ENCODE data around the gene FECH. TPM values are rescaled to one million over a fixed set of nuclear protein-coding genes. Genes with fewer than 3 reads are reported as not detected.

Gene FECH
- total and polyA plus RNA-seq, 10 of the 15 experiments (the other 5 are each of a cell fraction or from before 2014, with no cell fraction given): 9.9 to 50.0 (median 30.1) TPM

DNA sequence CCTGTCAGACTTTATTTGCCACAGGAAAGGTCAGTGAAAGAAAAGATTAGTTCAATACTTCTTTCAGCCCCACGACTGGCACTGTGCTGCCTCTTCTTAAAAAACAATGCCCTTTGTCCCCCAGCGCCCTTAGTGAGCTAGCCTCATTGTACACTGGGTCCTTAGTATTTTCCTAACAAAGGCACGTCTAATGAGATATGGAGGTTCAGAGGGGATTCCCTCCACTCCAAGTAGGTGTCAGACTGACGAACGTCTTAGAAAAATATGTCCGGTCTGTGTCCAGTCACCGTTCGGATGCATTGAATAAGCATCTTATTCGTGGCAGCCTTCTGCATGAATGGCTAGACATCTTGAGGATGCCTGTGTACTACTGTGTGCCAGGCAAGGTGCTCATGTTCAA is 1.1 kb downstream of the FECH start (continued):
- TF ChIP-seq, protein P1, sequence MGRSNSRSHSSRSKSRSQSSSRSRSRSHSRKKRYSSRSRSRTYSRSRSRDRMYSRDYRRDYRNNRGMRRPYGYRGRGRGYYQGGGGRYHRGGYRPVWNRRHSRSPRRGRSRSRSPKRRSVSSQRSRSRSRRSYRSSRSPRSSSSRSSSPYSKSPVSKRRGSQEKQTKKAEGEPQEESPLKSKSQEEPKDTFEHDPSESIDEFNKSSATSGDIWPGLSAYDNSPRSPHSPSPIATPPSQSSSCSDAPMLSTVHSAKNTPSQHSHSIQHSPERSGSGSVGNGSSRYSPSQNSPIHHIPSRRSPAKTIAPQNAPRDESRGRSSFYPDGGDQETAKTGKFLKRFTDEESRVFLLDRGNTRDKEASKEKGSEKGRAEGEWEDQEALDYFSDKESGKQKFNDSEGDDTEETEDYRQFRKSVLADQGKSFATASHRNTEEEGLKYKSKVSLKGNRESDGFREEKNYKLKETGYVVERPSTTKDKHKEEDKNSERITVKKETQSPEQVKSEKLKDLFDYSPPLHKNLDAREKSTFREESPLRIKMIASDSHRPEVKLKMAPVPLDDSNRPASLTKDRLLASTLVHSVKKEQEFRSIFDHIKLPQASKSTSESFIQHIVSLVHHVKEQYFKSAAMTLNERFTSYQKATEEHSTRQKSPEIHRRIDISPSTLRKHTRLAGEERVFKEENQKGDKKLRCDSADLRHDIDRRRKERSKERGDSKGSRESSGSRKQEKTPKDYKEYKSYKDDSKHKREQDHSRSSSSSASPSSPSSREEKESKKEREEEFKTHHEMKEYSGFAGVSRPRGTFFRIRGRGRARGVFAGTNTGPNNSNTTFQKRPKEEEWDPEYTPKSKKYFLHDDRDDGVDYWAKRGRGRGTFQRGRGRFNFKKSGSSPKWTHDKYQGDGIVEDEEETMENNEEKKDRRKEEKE (IDR thresholded peaks at IDR 0.05): no peak
- TF ChIP-seq, protein P2, sequence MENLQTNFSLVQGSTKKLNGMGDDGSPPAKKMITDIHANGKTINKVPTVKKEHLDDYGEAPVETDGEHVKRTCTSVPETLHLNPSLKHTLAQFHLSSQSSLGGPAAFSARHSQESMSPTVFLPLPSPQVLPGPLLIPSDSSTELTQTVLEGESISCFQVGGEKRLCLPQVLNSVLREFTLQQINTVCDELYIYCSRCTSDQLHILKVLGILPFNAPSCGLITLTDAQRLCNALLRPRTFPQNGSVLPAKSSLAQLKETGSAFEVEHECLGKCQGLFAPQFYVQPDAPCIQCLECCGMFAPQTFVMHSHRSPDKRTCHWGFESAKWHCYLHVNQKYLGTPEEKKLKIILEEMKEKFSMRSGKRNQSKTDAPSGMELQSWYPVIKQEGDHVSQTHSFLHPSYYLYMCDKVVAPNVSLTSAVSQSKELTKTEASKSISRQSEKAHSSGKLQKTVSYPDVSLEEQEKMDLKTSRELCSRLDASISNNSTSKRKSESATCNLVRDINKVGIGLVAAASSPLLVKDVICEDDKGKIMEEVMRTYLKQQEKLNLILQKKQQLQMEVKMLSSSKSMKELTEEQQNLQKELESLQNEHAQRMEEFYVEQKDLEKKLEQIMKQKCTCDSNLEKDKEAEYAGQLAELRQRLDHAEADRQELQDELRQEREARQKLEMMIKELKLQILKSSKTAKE (IDR thresholded peaks at IDR 0.05; ENCODE audit: low read depth, poor library complexity, severe bottlenecking): no peak
- TF ChIP-seq POU2F2 (IDR thresholded peaks at IDR 0.05; ENCODE audit: borderline replicate concordance, low read depth, low read length) (no peak), RCOR1 (conservative IDR thresholded peaks at IDR 0.05; ENCODE audit: low read depth, low read length) (no peak)
- TF ChIP-seq, protein P3, sequence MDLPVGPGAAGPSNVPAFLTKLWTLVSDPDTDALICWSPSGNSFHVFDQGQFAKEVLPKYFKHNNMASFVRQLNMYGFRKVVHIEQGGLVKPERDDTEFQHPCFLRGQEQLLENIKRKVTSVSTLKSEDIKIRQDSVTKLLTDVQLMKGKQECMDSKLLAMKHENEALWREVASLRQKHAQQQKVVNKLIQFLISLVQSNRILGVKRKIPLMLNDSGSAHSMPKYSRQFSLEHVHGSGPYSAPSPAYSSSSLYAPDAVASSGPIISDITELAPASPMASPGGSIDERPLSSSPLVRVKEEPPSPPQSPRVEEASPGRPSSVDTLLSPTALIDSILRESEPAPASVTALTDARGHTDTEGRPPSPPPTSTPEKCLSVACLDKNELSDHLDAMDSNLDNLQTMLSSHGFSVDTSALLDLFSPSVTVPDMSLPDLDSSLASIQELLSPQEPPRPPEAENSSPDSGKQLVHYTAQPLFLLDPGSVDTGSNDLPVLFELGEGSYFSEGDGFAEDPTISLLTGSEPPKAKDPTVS (IDR thresholded peaks at IDR 0.05; ENCODE audit: low read depth, low read length): no peak

DNA sequence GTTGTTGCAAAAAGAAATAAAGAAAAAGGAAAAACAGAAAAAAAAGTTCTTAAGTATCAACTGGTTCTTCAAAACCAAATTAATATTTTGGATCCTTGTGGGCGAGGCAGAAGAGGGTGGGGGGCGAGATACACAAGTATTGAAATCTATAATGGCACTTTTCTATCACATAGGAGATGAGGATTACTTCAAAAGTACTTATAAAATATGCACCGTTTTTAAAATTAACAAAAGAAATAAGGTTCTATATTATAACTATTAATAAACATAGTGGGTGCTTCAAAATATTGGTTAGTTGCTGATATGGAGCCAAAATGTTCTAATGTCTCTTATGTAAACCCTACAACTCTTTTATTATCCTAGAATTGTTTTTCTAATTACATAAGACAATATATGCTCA is 2.1 kb downstream of the FECH start:
- no TSS peak for BruUV-seq (replicated peaks)
- Histone ChIP-seq H3K79me2 (ENCODE audit: control insufficient read depth, insufficient read depth, low read length) (no peaks in the 10 kb centered on the region; the same call in 1 of the 2 replicates), H3K9ac (ENCODE audit: control insufficient read depth, insufficient read depth, low read length) (no peak overlapping the region)

More for the DNA sequence above, 2.1 kb downstream of the FECH start:
- no peak overlapping the region for H2AFZ ChIP-seq (ENCODE audit: control insufficient read depth, low read depth, low read length)
- peaks cover 28% of the 10 kb centered on the region for H3K4me1 ChIP-seq (ENCODE audit: control insufficient read depth, insufficient read depth, low read length)
- H3K27ac ChIP-seq (ENCODE audit: control insufficient read depth, insufficient read depth): no peak overlapping the region
- CTCF ChIA-PET: no interaction called here
- POLR2A ChIA-PET: no interaction called here
- SMC1A ChIA-PET (ENCODE audit: uncharacterized antibody, unreplicated experiment): no interaction called here
- in situ Hi-C loops (cut with MboI) (no loop called here), intact Hi-C loops (cut with micrococcal nuclease; ENCODE audit: unreplicated experiment) (no loop called here)
- RAD21 ChIA-PET (ENCODE audit: unreplicated experiment): interaction anchor here (1.0 kb wide), 1 partner anchor 38 kb away, joined by 3 read pairs; no protein-coding TSS in a partner anchor
- no peak overlapping the region for H3K4me2 ChIP-seq (ENCODE audit: control insufficient read depth, insufficient read depth)
- ATAC-seq: no peak
- H4K20me1 ChIP-seq (ENCODE audit: control insufficient read depth, insufficient read depth): no peaks in the 10 kb centered on the region
- no peak overlapping the region for H3K4me3 ChIP-seq
- TF ChIP-seq, protein P4, sequence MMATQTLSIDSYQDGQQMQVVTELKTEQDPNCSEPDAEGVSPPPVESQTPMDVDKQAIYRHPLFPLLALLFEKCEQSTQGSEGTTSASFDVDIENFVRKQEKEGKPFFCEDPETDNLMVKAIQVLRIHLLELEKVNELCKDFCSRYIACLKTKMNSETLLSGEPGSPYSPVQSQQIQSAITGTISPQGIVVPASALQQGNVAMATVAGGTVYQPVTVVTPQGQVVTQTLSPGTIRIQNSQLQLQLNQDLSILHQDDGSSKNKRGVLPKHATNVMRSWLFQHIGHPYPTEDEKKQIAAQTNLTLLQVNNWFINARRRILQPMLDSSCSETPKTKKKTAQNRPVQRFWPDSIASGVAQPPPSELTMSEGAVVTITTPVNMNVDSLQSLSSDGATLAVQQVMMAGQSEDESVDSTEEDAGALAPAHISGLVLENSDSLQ (IDR thresholded peaks at IDR 0.05): no peak
- TF ChIP-seq NFXL1 (IDR thresholded peaks at IDR 0.05; ENCODE audit: borderline replicate concordance) (no peak), CBX3 (IDR thresholded peaks at IDR 0.05; ENCODE audit: borderline replicate concordance, low read depth) (no peak), ZNF274 (IDR thresholded peaks at IDR 0.05; ENCODE audit: insufficient read depth, insufficient read length) (no peak), KDM1A (IDR thresholded peaks at IDR 0.05; ENCODE audit: borderline replicate concordance) (no peak), RCOR1 (conservative IDR thresholded peaks at IDR 0.05; ENCODE audit: low read depth, low read length) (no peak), BMI1 (IDR thresholded peaks at IDR 0.05; ENCODE audit: borderline replicate concordance) (no peak)
- TF ChIP-seq, protein P5, sequence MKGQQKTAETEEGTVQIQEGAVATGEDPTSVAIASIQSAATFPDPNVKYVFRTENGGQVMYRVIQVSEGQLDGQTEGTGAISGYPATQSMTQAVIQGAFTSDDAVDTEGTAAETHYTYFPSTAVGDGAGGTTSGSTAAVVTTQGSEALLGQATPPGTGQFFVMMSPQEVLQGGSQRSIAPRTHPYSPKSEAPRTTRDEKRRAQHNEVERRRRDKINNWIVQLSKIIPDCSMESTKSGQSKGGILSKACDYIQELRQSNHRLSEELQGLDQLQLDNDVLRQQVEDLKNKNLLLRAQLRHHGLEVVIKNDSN (IDR thresholded peaks at IDR 0.05; ENCODE audit: borderline replicate concordance, extremely low read length, insufficient read depth, low read depth, low read length): no peak
- no peak for FAIRE-seq
- H3K36me3 ChIP-seq (ENCODE audit: control insufficient read depth in 2 of 2, insufficient read depth in 2 of 2, low read length in 1 of 2): no peaks in the 10 kb centered on the region
- DNase-seq (ENCODE audit: low read depth, low spot score): no peak
- no peaks in the 10 kb centered on the region for H3K9me3 ChIP-seq (replicated peaks; ENCODE audit: control insufficient read depth, insufficient read depth, low read length)
- 95% methylated on average over 3 of the region's 3 CpGs for WGBS (ENCODE audit: insufficient coverage, insufficient replicate concordance, low lambda C conversion rate, missing lambda C conversion rate)
- no peaks in the 10 kb centered on the region for H3K27me3 ChIP-seq (replicated peaks in 1 of 2; ENCODE audit: control insufficient read depth in 2 of 2, insufficient read depth in 2 of 2, low read length in 1 of 2)

Measured in GM12878 (cell line).